OCI-LY7 (cell line): ENCODE results near the gene SLC30A9. TPM values are rescaled to one million over a fixed set of nuclear protein-coding genes. Genes with fewer than 3 reads are reported as not detected.
A peak's percentile ranks its signal among the peaks of the same experiment; 100 is the strongest.

Experiments used
- BruUV-seq: library from RNA; stranded (reverse); fragments of 400-500 nt; replicated peaks from 2 replicates; lab custom pipeline; 2021; lab: Mats Ljungman, UMichigan
- CTCF ChIA-PET: fragments of 300-600 bp; sonication (Branson Sonifier 250); formaldehyde crosslinking; loops from one replicate; lab custom pipeline; 2022; ENCODE audit warnings: antibody characterized with exemption; ENCODE audit not compliant: unreplicated experiment; lab: Charles Lee
- POLR2A ChIA-PET: fragments of 300-600 bp; sonication (Branson Sonifier 250); formaldehyde crosslinking; loops from one replicate; lab custom pipeline; 2022; ENCODE audit warnings: antibody characterized with exemption; lab: Charles Lee
- DNase-seq: peaks from one replicate; pipeline ENCODE4 v3.0.0-alpha.2; 2015; ENCODE audit warnings: low spot score
- H2AFZ ChIP-seq: fragments of 200-600 bp; sonication (generic), shearing (Covaris generic); 2 replicates; pipeline ENCODE4 v1.6.1; 2014; ENCODE audit warnings: mild to moderate bottlenecking, antibody characterized with exemption, low read length, moderate library complexity
- H3K27ac ChIP-seq: fragments of 200-600 bp; sonication (generic); 2 replicates; pipeline ENCODE4 v1.5.1; 2014; ENCODE audit warnings: mixed run types, low read depth, mild to moderate bottlenecking, moderate library complexity, low read length, inconsistent platforms; ENCODE audit not compliant: poor library complexity, severe bottlenecking
- H3K36me3 ChIP-seq: fragments of 200-600 bp; sonication (generic); 2 replicates; pipeline ENCODE4 v1.6.1; 2014; ENCODE audit warnings: mild to moderate bottlenecking, antibody characterized with exemption, low read length, moderate library complexity, mixed read lengths; ENCODE audit not compliant: insufficient read depth
- H3K4me1 ChIP-seq: fragments of 200-600 bp; sonication (generic); 2 replicates; pipeline ENCODE4 v1.5.1; 2014; ENCODE audit warnings: mild to moderate bottlenecking, low read length; ENCODE audit not compliant: insufficient read depth, poor library complexity, severe bottlenecking
- H3K4me2 ChIP-seq: fragments of 200-600 bp; sonication (generic); 2 replicates; pipeline ENCODE4 v1.6.1; 2014; ENCODE audit warnings: mild to moderate bottlenecking, low read length
- H3K4me3 ChIP-seq: fragments of 200-600 bp; sonication (generic); 2 replicates; pipeline ENCODE4 v1.5.1; 2014; ENCODE audit warnings: mild to moderate bottlenecking, low read depth, low read length; ENCODE audit not compliant: poor library complexity, severe bottlenecking
- H3K79me2 ChIP-seq: fragments of 200-600 bp; sonication (generic); 2 replicates; pipeline ENCODE4 v1.6.1; 2016; ENCODE audit warnings: low read depth, mild to moderate bottlenecking, low read length, moderate library complexity, mixed read lengths; ENCODE audit not compliant: insufficient read depth
- H3K9me2 ChIP-seq: fragments of 200-600 bp; sonication (generic); 2 replicates; pipeline ENCODE4 v1.6.1; 2016; ENCODE audit warnings: mild to moderate bottlenecking, low read length, mixed read lengths; ENCODE audit not compliant: insufficient read depth
- H3K9me3 ChIP-seq: fragments of 200-600 bp; sonication (generic); 2 replicates; pipeline ENCODE4 v1.6.1; 2014; ENCODE audit warnings: mild to moderate bottlenecking, mixed run types, low read length, mixed read lengths
- H4K20me1 ChIP-seq: fragments of 200-600 bp; sonication (generic); 2 replicates; pipeline ENCODE4 v1.6.1; 2014; ENCODE audit warnings: mild to moderate bottlenecking, antibody characterized with exemption, low read length, moderate library complexity, mixed read lengths; ENCODE audit not compliant: insufficient read depth
- EZH2phosphoT487 ChIP-seq: fragments of 200-600 bp; sonication (generic); IDR thresholded peaks from 2 replicates; pipeline ENCODE4 v1.6.1; 2018; ENCODE audit warnings: low read depth, borderline replicate concordance, mild to moderate bottlenecking, mixed run types, antibody characterized with exemption, low read length, moderate library complexity, mixed read lengths
- intact Hi-C: fragments of 100-400 bp; cut with micrococcal nuclease; formaldehyde crosslinking; loops from one replicate; pipeline ENCODE4 v1.10.0; 2022; ENCODE audit not compliant: unreplicated experiment
- total RNA-seq, 2 experiments: library from RNA; depleted of rRNA in 1 of 2; stranded (reverse); fragments of >200 nt in 1 of 2; shearing (Covaris generic) in 1 of 2; gene quantifications; 2 replicates each; pipeline ENCODE4 v1.2.3, GENCODE V29; 2014 to 2022
- TF ChIP-seq, protein P1 (sequence below): fragments of 200-600 bp; sonication (generic); conservative IDR thresholded peaks from 2 replicates; pipeline ENCODE4 v1.5.1; 2014; ENCODE audit warnings: mild to moderate bottlenecking, antibody characterized with exemption, low read length, moderate library complexity, mixed read lengths

The SLC30A9 gene
- total RNA-seq, 2 experiments from 2014 or later = 33.8 to 40.8 TPM

GRCh38 chr4:42122237-42122636 is 131.9 kb downstream of the SLC30A9 start:
- BruUV-seq = no TSS peak
- no peaks in the 10 kb centered on the region for H4K20me1 ChIP-seq
- no peak overlapping the region for H3K4me3 ChIP-seq
- no peak overlapping the region for H3K4me2 ChIP-seq
- H3K79me2 ChIP-seq = peaks cover 16% of the 10 kb centered on the region
- ChIA-PET POLR2A (interaction anchor here (0.6 to 0.7 kb wide), 2 partner anchors 12 to 45 kb away, joined by 3 read pairs; no protein-coding TSS in a partner anchor), CTCF (interaction anchor here (1.0 kb wide), 1 partner anchor 19 kb away, joined by 4 read pairs; no protein-coding TSS in a partner anchor)
- H2AFZ ChIP-seq = no peak overlapping the region
- no peaks in the 10 kb centered on the region for H3K9me2 ChIP-seq
- no peak overlapping the region for H3K27ac ChIP-seq
- no peak for TF ChIP-seq EZH2phosphoT487
- TF ChIP-seq, protein P1, sequence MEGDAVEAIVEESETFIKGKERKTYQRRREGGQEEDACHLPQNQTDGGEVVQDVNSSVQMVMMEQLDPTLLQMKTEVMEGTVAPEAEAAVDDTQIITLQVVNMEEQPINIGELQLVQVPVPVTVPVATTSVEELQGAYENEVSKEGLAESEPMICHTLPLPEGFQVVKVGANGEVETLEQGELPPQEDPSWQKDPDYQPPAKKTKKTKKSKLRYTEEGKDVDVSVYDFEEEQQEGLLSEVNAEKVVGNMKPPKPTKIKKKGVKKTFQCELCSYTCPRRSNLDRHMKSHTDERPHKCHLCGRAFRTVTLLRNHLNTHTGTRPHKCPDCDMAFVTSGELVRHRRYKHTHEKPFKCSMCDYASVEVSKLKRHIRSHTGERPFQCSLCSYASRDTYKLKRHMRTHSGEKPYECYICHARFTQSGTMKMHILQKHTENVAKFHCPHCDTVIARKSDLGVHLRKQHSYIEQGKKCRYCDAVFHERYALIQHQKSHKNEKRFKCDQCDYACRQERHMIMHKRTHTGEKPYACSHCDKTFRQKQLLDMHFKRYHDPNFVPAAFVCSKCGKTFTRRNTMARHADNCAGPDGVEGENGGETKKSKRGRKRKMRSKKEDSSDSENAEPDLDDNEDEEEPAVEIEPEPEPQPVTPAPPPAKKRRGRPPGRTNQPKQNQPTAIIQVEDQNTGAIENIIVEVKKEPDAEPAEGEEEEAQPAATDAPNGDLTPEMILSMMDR = no peak
- no peaks in the 10 kb centered on the region for H3K9me3 ChIP-seq
- intact Hi-C loops = no loop called here
- H3K36me3 ChIP-seq = peaks cover 96% of the 10 kb centered on the region
- H3K4me1 ChIP-seq = peaks cover 4% of the 10 kb centered on the region
- no peak for DNase-seq

DNA sequence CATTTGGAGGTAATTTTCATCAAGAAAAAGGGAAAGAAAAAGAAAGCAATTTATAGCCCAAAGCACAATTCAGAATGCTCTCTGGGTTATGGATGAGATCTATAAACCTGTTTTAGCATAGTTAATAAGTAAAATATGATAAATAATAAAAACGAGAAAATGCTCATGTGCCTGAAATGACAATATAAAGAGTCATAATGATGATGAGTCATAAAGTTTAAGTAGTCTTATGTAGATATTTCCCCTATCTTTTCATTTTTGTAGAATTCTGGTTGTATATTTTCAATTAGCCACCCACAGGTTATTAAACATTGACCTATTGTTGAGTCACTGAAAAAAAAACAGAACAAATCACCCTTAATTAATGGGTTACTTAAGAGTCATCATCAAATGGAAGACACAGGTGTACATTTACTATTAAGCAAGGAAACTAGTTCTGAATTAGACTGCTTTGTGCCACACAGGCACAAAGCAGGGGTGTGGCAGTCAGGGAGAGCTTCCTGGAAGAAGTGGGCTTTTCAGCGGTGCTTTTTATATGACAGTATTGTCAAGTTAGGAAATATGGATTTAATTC is 132.8 kb downstream of the SLC30A9 start:
- Histone ChIP-seq H4K20me1 (no peaks in the 10 kb centered on the region), H2AFZ (no peak overlapping the region), H3K36me3 (peaks cover 91% of the 10 kb centered on the region), H3K27ac (no peak overlapping the region), H3K9me3 (no peaks in the 10 kb centered on the region), H3K4me1 (peaks cover 11% of the 10 kb centered on the region), H3K79me2 (peaks cover 26% of the 10 kb centered on the region), H3K9me2 (no peaks in the 10 kb centered on the region), H3K4me3 (no peak overlapping the region), H3K4me2 (no peak overlapping the region)
- POLR2A ChIA-PET = interaction anchor here (0.6 to 0.7 kb wide), 2 partner anchors 11 to 46 kb away, joined by 3 read pairs; no protein-coding TSS in a partner anchor
- intact Hi-C loops = no loop called here
- CTCF ChIA-PET = interaction anchor here (1.0 kb wide), 1 partner anchor 18 kb away, joined by 4 read pairs; no protein-coding TSS in a partner anchor
- DNase-seq = no peak
- TF ChIP-seq EZH2phosphoT487 = no peak
- TF ChIP-seq, protein P1 = no peak
- TSS peak; percentile 33 for BruUV-seq

- BruUV-seq = no TSS peak
- H3K9me3 ChIP-seq = 0 out of 2 replicates have a peak, but pooled peaks cover 3% of the 10 kb centered on the region
- intact Hi-C loops = no loop called here
- no peak overlapping the region for H3K4me2 ChIP-seq
- ChIA-PET POLR2A (interaction anchor here (1.2 kb wide), 1 partner anchor 17 kb away, joined by 3 read pairs; no protein-coding TSS in a partner anchor), CTCF (no interaction called here)
- TF ChIP-seq EZH2phosphoT487 = no peak
- TF ChIP-seq, protein P1 = no peak
- H3K79me2 ChIP-seq = peaks cover 72% of the 10 kb centered on the region
- no peak overlapping the region for H2AFZ ChIP-seq
- H3K4me1 ChIP-seq = peaks cover 9% of the 10 kb centered on the region
- H3K27ac ChIP-seq = no peak overlapping the region
- H3K9me2 ChIP-seq = no peaks in the 10 kb centered on the region
- H3K36me3 ChIP-seq = peaks cover 69% of the 10 kb centered on the region
- DNase-seq = no peak
- no peak overlapping the region for H3K4me3 ChIP-seq
- 0 out of 2 replicates have a peak, but pooled peaks cover 8% of the 10 kb centered on the region for H4K20me1 ChIP-seq
Observed at GRCh38 chr4:42132099-42132498, 141.8 kb downstream of the SLC30A9 start.
